OCI-LY7 (cell line): ENCODE results near the gene TST. TPM values are rescaled to one million over a fixed set of nuclear protein-coding genes. Genes with fewer than 3 reads are reported as not detected.

Experiments used
- BruUV-seq: library from RNA; stranded (reverse); fragments of 400-500 nt; replicated peaks from 2 replicates; lab custom pipeline; 2021; lab: Mats Ljungman, UMichigan
- CTCF ChIA-PET: fragments of 300-600 bp; sonication (Branson Sonifier 250); formaldehyde crosslinking; loops from one replicate; lab custom pipeline; 2022; ENCODE audit warnings: antibody characterized with exemption; ENCODE audit not compliant: unreplicated experiment; lab: Charles Lee
- POLR2A ChIA-PET: fragments of 300-600 bp; sonication (Branson Sonifier 250); formaldehyde crosslinking; loops from one replicate; lab custom pipeline; 2022; ENCODE audit warnings: antibody characterized with exemption; lab: Charles Lee
- DNase-seq: peaks from one replicate; pipeline ENCODE4 v3.0.0-alpha.2; 2015; ENCODE audit warnings: low spot score
- H2AFZ ChIP-seq: fragments of 200-600 bp; sonication (generic), shearing (Covaris generic); 2 replicates; pipeline ENCODE4 v1.6.1; 2014; ENCODE audit warnings: mild to moderate bottlenecking, antibody characterized with exemption, low read length, moderate library complexity
- H3K27ac ChIP-seq: fragments of 200-600 bp; sonication (generic); 2 replicates; pipeline ENCODE4 v1.5.1; 2014; ENCODE audit warnings: mixed run types, low read depth, mild to moderate bottlenecking, moderate library complexity, low read length, inconsistent platforms; ENCODE audit not compliant: poor library complexity, severe bottlenecking
- H3K36me3 ChIP-seq: fragments of 200-600 bp; sonication (generic); 2 replicates; pipeline ENCODE4 v1.6.1; 2014; ENCODE audit warnings: mild to moderate bottlenecking, antibody characterized with exemption, low read length, moderate library complexity, mixed read lengths; ENCODE audit not compliant: insufficient read depth
- H3K4me1 ChIP-seq: fragments of 200-600 bp; sonication (generic); 2 replicates; pipeline ENCODE4 v1.5.1; 2014; ENCODE audit warnings: mild to moderate bottlenecking, low read length; ENCODE audit not compliant: insufficient read depth, poor library complexity, severe bottlenecking
- H3K4me2 ChIP-seq: fragments of 200-600 bp; sonication (generic); 2 replicates; pipeline ENCODE4 v1.6.1; 2014; ENCODE audit warnings: mild to moderate bottlenecking, low read length
- H3K4me3 ChIP-seq: fragments of 200-600 bp; sonication (generic); 2 replicates; pipeline ENCODE4 v1.5.1; 2014; ENCODE audit warnings: mild to moderate bottlenecking, low read depth, low read length; ENCODE audit not compliant: poor library complexity, severe bottlenecking
- H3K79me2 ChIP-seq: fragments of 200-600 bp; sonication (generic); 2 replicates; pipeline ENCODE4 v1.6.1; 2016; ENCODE audit warnings: low read depth, mild to moderate bottlenecking, low read length, moderate library complexity, mixed read lengths; ENCODE audit not compliant: insufficient read depth
- H3K9me2 ChIP-seq: fragments of 200-600 bp; sonication (generic); 2 replicates; pipeline ENCODE4 v1.6.1; 2016; ENCODE audit warnings: mild to moderate bottlenecking, low read length, mixed read lengths; ENCODE audit not compliant: insufficient read depth
- H3K9me3 ChIP-seq: fragments of 200-600 bp; sonication (generic); 2 replicates; pipeline ENCODE4 v1.6.1; 2014; ENCODE audit warnings: mild to moderate bottlenecking, mixed run types, low read length, mixed read lengths
- H4K20me1 ChIP-seq: fragments of 200-600 bp; sonication (generic); 2 replicates; pipeline ENCODE4 v1.6.1; 2014; ENCODE audit warnings: mild to moderate bottlenecking, antibody characterized with exemption, low read length, moderate library complexity, mixed read lengths; ENCODE audit not compliant: insufficient read depth
- CTCF ChIP-seq: fragments of 200-600 bp; sonication (generic); conservative IDR thresholded peaks from 2 replicates; pipeline ENCODE4 v1.5.1; 2014; ENCODE audit warnings: mild to moderate bottlenecking, antibody characterized with exemption, low read length, moderate library complexity, mixed read lengths
- EZH2phosphoT487 ChIP-seq: fragments of 200-600 bp; sonication (generic); IDR thresholded peaks from 2 replicates; pipeline ENCODE4 v1.6.1; 2018; ENCODE audit warnings: low read depth, borderline replicate concordance, mild to moderate bottlenecking, mixed run types, antibody characterized with exemption, low read length, moderate library complexity, mixed read lengths
- intact Hi-C: fragments of 100-400 bp; cut with micrococcal nuclease; formaldehyde crosslinking; loops from one replicate; pipeline ENCODE4 v1.10.0; 2022; ENCODE audit not compliant: unreplicated experiment
- total RNA-seq, 2 experiments: library from RNA; depleted of rRNA in 1 of 2; stranded (reverse); fragments of >200 nt in 1 of 2; shearing (Covaris generic) in 1 of 2; gene quantifications; 2 replicates each; pipeline ENCODE4 v1.2.3, GENCODE V29; 2014 to 2022

Gene TST
- total RNA-seq, 2 experiments from 2014 or later = 36.0 to 41.5 TPM

GRCh38 chr22:37058917-37059701 lies 39.9 kb upstream of the TST start:
- no peak for DNase-seq
- Histone ChIP-seq H3K36me3 (no peaks in the 10 kb centered on the region), H3K4me1 (peaks cover 1% of the 10 kb centered on the region), H4K20me1 (no peaks in the 10 kb centered on the region), H3K4me3 (no peak overlapping the region), H3K27ac (no peak overlapping the region), H3K4me2 (no peak overlapping the region), H3K9me2 (no peaks in the 10 kb centered on the region), H2AFZ (no peak overlapping the region), H3K9me3 (no peaks in the 10 kb centered on the region), H3K79me2 (no peaks in the 10 kb centered on the region)
- ChIA-PET POLR2A (no interaction called here), CTCF (no interaction called here)
- no TSS peak for BruUV-seq
- intact Hi-C loops = no loop called here
- no peak for TF ChIP-seq CTCF
- no peak for TF ChIP-seq EZH2phosphoT487

GRCh38 chr22:37057796-37058510 lies 38.7 kb upstream of the TST start:
- CTCF ChIA-PET = no interaction called here
- Histone ChIP-seq H3K4me1 (peaks cover 6% of the 10 kb centered on the region), H3K9me3 (no peaks in the 10 kb centered on the region), H3K27ac (no peak overlapping the region), H4K20me1 (no peaks in the 10 kb centered on the region), H3K79me2 (no peaks in the 10 kb centered on the region), H3K36me3 (no peaks in the 10 kb centered on the region), H3K4me3 (no peak overlapping the region), H3K4me2 (no peak overlapping the region), H2AFZ (no peak overlapping the region), H3K9me2 (no peaks in the 10 kb centered on the region)
- intact Hi-C loops = no loop called here
- no peak for DNase-seq
- TF ChIP-seq CTCF (no peak), EZH2phosphoT487 (no peak)
- BruUV-seq = no TSS peak
- POLR2A ChIA-PET = no interaction called here

- no TSS peak for BruUV-seq
- intact Hi-C loops = no loop called here
- Histone ChIP-seq H2AFZ (no peak overlapping the region), H3K79me2 (no peaks in the 10 kb centered on the region), H3K4me1 (peaks cover 10% of the 10 kb centered on the region), H3K9me2 (no peaks in the 10 kb centered on the region), H3K4me2 (no peak overlapping the region), H3K4me3 (no peak overlapping the region), H3K9me3 (no peaks in the 10 kb centered on the region), H3K36me3 (no peaks in the 10 kb centered on the region), H3K27ac (no peak overlapping the region), H4K20me1 (no peaks in the 10 kb centered on the region)
- ChIA-PET POLR2A (no interaction called here), CTCF (no interaction called here)
- TF ChIP-seq CTCF (no peak), EZH2phosphoT487 (no peak)
- no peak for DNase-seq
Measured at GRCh38 chr22:37057226-37057625, 38.0 kb upstream of the TST start.
